ENCODE measurements around the gene COPS3. TPM values are rescaled to one million over a fixed set of nuclear protein-coding genes. Genes with fewer than 3 reads are reported as not detected.
A peak's percentile ranks its signal among the peaks of the same experiment; 100 is the strongest.
"Not testable (repeated sequence)": the region's sequence is repeated elsewhere in the genome, so short reads cannot be mapped to it uniquely, and the experiment has no call there.

COPS3 gene
- polyA plus RNA-seq, 1 donor from 2014 or later = 213 TPM

DNA sequence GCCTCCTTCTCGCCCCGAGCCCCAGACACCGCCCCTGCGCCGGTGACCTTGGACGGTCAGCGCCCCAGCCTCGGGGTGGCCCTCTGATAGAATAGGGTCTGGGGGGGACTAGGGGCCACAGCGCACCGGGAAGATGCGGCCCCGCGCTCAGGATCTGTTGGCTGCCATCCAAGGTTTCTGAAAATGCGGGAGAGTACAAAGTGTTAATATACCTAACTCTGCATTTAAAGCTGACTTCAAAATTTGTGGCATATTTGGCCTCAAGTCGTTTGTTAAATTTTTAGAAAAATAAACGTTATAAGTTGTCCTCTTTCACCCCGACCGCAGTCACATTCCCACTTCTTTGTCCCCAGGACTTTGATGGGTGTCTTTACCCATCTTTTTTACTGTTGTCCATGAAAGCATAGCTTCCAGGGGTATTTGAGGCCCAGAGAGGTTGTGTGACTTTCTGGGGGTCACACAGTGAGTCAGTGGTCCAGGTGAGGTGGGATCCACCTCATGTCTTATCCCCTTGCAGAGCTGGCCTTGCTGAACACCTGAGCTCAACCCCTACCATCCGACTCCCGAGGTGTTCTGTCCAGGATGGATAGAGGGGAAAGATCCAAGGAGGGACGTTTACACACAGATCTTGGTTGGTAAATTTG lies 22.9 kb upstream of the COPS3 start:
- Histone ChIP-seq H3K27me3 (ENCODE audit: insufficient read depth, low read depth, low read length) (peaks cover 2% of the 10 kb centered on the region), H3K9me3 (ENCODE audit: low read length) (no peaks in the 10 kb centered on the region), H3K9me2 (ENCODE audit: insufficient read depth, low read length) (no peaks in the 10 kb centered on the region), H3K4me3 (ENCODE audit: low read length) (peak overlapping the region; percentile 78), H3K9ac (ENCODE audit: low read length) (peak overlapping the region; percentile 62), H3F3A (ENCODE audit: insufficient read depth, low read length, poor library complexity, severe bottlenecking) (peaks cover 3% of the 10 kb centered on the region), H2AFZ (ENCODE audit: low read depth, low read length) (no peak overlapping the region), H3K4me2 (ENCODE audit: low read length) (peak overlapping the region; percentile 60), H3K27ac (ENCODE audit: low read length) (no peak overlapping the region), H3K79me2 (replicated peaks; ENCODE audit: insufficient read depth, low read length) (no peaks in the 10 kb centered on the region), H4K20me1 (ENCODE audit: insufficient read depth) (no peaks in the 10 kb centered on the region), H3K36me3 (ENCODE audit: insufficient read depth, low read length) (no peaks in the 10 kb centered on the region)
- no peak for TF ChIP-seq RAD21 (conservative IDR thresholded peaks at IDR 0.05)
- no peak for TF ChIP-seq EP300 (conservative IDR thresholded peaks at IDR 0.05; ENCODE audit: poor library complexity, severe bottlenecking)
- no peak for TF ChIP-seq MXI1 (conservative IDR thresholded peaks at IDR 0.05; ENCODE audit: poor library complexity, severe bottlenecking)
- no peak for TF ChIP-seq SMC3 (conservative IDR thresholded peaks at IDR 0.05; ENCODE audit: poor library complexity)

- Histone ChIP-seq H3K4me2 (ENCODE audit: low read length) (peak within 1 kb of the TSS; percentile 64), H3F3A (ENCODE audit: insufficient read depth, low read length, poor library complexity, severe bottlenecking) (peaks cover 3% of the 10 kb centered on the region), H3K9me3 (ENCODE audit: low read length) (no peaks in the 10 kb centered on the region), H3K9ac (ENCODE audit: low read length) (peak within 1 kb of the TSS; percentile 62), H2AFZ (ENCODE audit: low read depth, low read length) (no peak within 1 kb of the TSS), H3K36me3 (ENCODE audit: insufficient read depth, low read length) (no peaks in the 10 kb centered on the region), H3K4me3 (ENCODE audit: low read length) (peak within 1 kb of the TSS; percentile 78), H3K79me2 (replicated peaks; ENCODE audit: insufficient read depth, low read length) (no peaks in the 10 kb centered on the region), H3K27me3 (ENCODE audit: insufficient read depth, low read depth, low read length) (peaks cover 2% of the 10 kb centered on the region), H4K20me1 (ENCODE audit: insufficient read depth) (no peaks in the 10 kb centered on the region), H3K27ac (ENCODE audit: low read length) (peak within 1 kb of the TSS; percentile 19), H3K9me2 (ENCODE audit: insufficient read depth, low read length) (no peaks in the 10 kb centered on the region)
- TF ChIP-seq RAD21 (conservative IDR thresholded peaks at IDR 0.05) (no peak), MXI1 (conservative IDR thresholded peaks at IDR 0.05; ENCODE audit: poor library complexity, severe bottlenecking) (peak; percentile 76)
Observed at GRCh38 chr17:17303010-17303846, 22.2 kb upstream of the COPS3 start, which contains the start of gene NT5M. Gene NT5M, plus strand, starts transcription at chr17:17303373. Its CDS starts 178 bp downstream, at chr17:17303551.

DNA sequence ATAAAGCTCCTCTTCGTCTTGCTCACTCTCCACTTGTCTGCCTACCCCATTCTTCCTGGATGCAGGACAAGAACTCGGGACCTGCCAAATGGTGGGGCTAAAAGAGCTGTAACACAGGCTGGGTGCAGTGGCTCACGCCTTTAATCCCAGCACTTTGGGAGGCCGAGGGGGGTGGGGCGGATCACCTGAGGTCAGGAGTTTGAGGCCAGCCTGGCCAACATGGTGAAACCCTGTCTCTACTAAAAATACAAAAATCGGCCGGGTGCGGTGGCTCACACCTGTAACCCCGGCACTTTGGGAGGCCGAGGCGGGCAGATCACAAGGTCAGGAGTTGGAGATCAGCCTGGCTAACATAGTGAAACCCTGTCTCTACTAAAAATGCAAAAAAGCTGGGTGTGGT lies 20.6 kb upstream of the COPS3 start:
- not testable (repeated sequence) for H4K20me1 ChIP-seq (ENCODE audit: insufficient read depth); H3K79me2 ChIP-seq (replicated peaks; ENCODE audit: insufficient read depth, low read length); H3K27me3 ChIP-seq (ENCODE audit: insufficient read depth, low read depth, low read length); H3K4me2 ChIP-seq (ENCODE audit: low read length); H3K36me3 ChIP-seq (ENCODE audit: insufficient read depth, low read length); H3K27ac ChIP-seq (ENCODE audit: low read length); H2AFZ ChIP-seq (ENCODE audit: low read depth, low read length); H3K9me3 ChIP-seq (ENCODE audit: low read length); H3K9ac ChIP-seq (ENCODE audit: low read length); H3K9me2 ChIP-seq (ENCODE audit: insufficient read depth, low read length); H3K4me3 ChIP-seq (ENCODE audit: low read length); H3F3A ChIP-seq (ENCODE audit: insufficient read depth, low read length, poor library complexity, severe bottlenecking)

- H3K9me3 ChIP-seq (ENCODE audit: low read length) = no peaks in the 10 kb centered on the region
- no peak overlapping the region for H3K4me2 ChIP-seq (ENCODE audit: low read length)
- TF ChIP-seq REST (IDR thresholded peaks at IDR 0.05; ENCODE audit: borderline replicate concordance) = no peak
- no peak for TF ChIP-seq TAF1 (IDR thresholded peaks at IDR 0.05; ENCODE audit: low read depth)
- no peak for TF ChIP-seq POLR2AphosphoS5 (IDR thresholded peaks at IDR 0.05)
- no peak for TF ChIP-seq CTCF (IDR thresholded peaks at IDR 0.05; ENCODE audit: poor library complexity, severe bottlenecking)
- TF ChIP-seq SMC3 (conservative IDR thresholded peaks at IDR 0.05; ENCODE audit: poor library complexity) = no peak
- TF ChIP-seq MXI1 (conservative IDR thresholded peaks at IDR 0.05; ENCODE audit: poor library complexity, severe bottlenecking) = no peak
- TF ChIP-seq EZH2 (IDR thresholded peaks at IDR 0.05; ENCODE audit: borderline replicate concordance, insufficient read depth, low read length, poor library complexity, severe bottlenecking) = no peak
- no peak for TF ChIP-seq EP300 (conservative IDR thresholded peaks at IDR 0.05; ENCODE audit: poor library complexity, severe bottlenecking)
Observed at GRCh38 chr17:17300624-17301568, 19.9 kb upstream of the COPS3 start.

More at GRCh38 chr17:17300624-17301568, 19.9 kb upstream of the COPS3 start:
- H3F3A ChIP-seq (ENCODE audit: insufficient read depth, low read length, poor library complexity, severe bottlenecking) = peaks cover 3% of the 10 kb centered on the region
- no peak overlapping the region for H3K4me3 ChIP-seq (ENCODE audit: low read length)
- H3K27me3 ChIP-seq (ENCODE audit: insufficient read depth, low read depth, low read length) = peaks cover 2% of the 10 kb centered on the region
- H3K9me2 ChIP-seq (ENCODE audit: insufficient read depth, low read length) = no peaks in the 10 kb centered on the region
- no peaks in the 10 kb centered on the region for H4K20me1 ChIP-seq (ENCODE audit: insufficient read depth)
- no peak overlapping the region for H2AFZ ChIP-seq (ENCODE audit: low read depth, low read length)
- no peak overlapping the region for H3K27ac ChIP-seq (ENCODE audit: low read length)
- no peaks in the 10 kb centered on the region for H3K36me3 ChIP-seq (ENCODE audit: insufficient read depth, low read length)
- H3K79me2 ChIP-seq (replicated peaks; ENCODE audit: insufficient read depth, low read length) = no peaks in the 10 kb centered on the region
- H3K9ac ChIP-seq (ENCODE audit: low read length) = no peak overlapping the region
